Ovary (tissue), 3 donors: ENCODE data around the gene NDST1.

Experiments
- POLR2A ChIP-seq: fragments of 450-650 bp; IDR thresholded peaks from one replicate; pipeline ENCODE4 v1.6.1; 2017; ENCODE audit warnings: antibody characterized with exemption, mild to moderate bottlenecking, moderate library complexity
- TF ChIP-seq, protein P1 (sequence below), 3 donors: fragments of 450-650 bp in 2 of 3; fragments of 200-600 bp in 1 of 3; IDR thresholded peaks; one replicate each; pipeline versions ENCODE4 v1.5.1 to v1.8.0; 2016 to 2022; ENCODE audit warnings: antibody characterized with exemption in 3 of 3, mild to moderate bottlenecking in 1 of 3
- donor health status: DM: no; HTN: no; CAD: no.

DNA sequence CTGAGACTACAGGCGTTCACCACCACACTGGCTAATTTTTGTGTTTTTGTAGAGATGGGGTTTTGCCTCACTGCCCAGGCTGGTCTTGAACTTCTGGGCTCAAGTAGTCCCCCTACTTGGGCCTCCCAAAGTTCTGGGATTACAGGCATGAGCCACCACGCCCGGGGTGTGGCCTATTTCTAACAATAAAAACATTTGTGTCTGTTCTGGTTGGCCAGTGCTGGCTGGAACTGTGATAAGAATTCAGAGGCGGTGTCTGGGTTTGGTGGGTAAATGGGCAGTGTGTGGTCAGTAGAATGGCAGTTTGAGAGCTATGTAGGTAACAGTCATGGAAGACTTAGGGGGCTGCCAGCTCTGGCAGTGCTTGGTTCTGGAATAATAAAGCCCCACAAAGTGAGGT, 85.7 kb downstream of the NDST1 start:
- TF ChIP-seq, protein P1, sequence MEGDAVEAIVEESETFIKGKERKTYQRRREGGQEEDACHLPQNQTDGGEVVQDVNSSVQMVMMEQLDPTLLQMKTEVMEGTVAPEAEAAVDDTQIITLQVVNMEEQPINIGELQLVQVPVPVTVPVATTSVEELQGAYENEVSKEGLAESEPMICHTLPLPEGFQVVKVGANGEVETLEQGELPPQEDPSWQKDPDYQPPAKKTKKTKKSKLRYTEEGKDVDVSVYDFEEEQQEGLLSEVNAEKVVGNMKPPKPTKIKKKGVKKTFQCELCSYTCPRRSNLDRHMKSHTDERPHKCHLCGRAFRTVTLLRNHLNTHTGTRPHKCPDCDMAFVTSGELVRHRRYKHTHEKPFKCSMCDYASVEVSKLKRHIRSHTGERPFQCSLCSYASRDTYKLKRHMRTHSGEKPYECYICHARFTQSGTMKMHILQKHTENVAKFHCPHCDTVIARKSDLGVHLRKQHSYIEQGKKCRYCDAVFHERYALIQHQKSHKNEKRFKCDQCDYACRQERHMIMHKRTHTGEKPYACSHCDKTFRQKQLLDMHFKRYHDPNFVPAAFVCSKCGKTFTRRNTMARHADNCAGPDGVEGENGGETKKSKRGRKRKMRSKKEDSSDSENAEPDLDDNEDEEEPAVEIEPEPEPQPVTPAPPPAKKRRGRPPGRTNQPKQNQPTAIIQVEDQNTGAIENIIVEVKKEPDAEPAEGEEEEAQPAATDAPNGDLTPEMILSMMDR (IDR thresholded peaks at IDR 0.05), result no peak
- TF ChIP-seq POLR2A, result no peak
